Breast epithelium (tissue), 3 donors: Measurements from ENCODE around the gene BEND3.

Source experiments
- CTCF ChIP-seq, 3 donors: fragments of 450-650 bp; IDR thresholded peaks; one replicate each; pipeline ENCODE4 v1.5.1; 2016 to 2017; ENCODE audit warnings: antibody characterized with exemption in 3 of 3, mild to moderate bottlenecking in 3 of 3, moderate library complexity in 3 of 3
- POLR2A ChIP-seq: fragments of 450-650 bp; IDR thresholded peaks from one replicate; pipeline ENCODE4 v1.6.1; 2016; ENCODE audit warnings: antibody characterized with exemption, mild to moderate bottlenecking, moderate library complexity
- POLR2AphosphoS5 ChIP-seq, 3 donors: sonication (generic); formaldehyde crosslinking; IDR thresholded peaks; one replicate each; pipeline ENCODE4 v1.6.1; 2017; ENCODE audit warnings: antibody characterized with exemption in 3 of 3

DNA sequence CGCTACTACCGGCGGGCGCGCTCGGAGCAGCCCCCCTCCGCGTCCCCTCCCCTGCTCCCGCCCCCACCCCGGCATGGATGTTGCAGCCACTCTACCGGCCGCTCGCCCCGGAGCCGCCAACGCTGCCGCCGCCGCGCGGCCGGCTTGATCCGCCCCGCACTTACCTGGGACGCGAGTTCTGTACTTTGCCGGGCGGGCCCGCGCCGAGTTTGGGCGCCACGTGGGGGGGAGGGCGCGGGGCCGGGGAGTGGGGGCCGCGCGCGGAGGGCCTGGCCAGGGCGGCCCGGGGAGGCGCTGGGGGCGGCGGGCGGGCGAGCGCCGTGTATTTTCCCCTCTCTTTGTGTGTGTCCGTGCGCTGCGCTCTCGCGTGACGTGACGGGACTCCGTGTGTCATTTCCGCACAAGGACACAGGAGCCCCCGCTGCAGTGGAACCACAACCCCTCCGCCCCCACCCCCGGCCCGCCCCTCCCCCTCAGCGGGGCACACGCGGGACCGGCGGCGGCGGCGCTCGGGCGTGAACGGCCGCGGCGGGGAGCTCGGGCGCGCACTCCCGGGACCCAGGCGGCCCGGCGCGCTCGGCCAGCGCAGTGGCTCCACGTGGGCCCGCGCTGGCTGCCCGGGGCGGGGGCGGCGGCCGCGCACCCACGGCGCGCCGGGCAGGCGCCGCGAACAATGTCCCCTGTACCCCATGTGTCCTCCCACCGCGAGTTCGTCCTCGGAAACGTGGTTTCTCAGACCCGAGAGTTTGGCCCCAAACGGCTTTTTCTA, at the start of gene BEND3:
- TF ChIP-seq CTCF (IDR thresholded peaks at IDR 0.05): no peak
- TF ChIP-seq POLR2A: no peak
- no peak for TF ChIP-seq POLR2AphosphoS5 (IDR thresholded peaks at IDR 0.05)
